ENCODE results near the gene CHMP4A. TPM values are rescaled to one million over a fixed set of nuclear protein-coding genes. Genes with fewer than 3 reads are reported as not detected.
A peak's percentile ranks its signal among the peaks of the same experiment; 100 is the strongest.

Gene CHMP4A
- total and polyA plus RNA-seq, 2 of the 13 experiments (the other 11 are each of a cell fraction or from before 2014, with no cell fraction given) = 83.6 to 113 TPM

GRCh38 chr14:24212924-24213865 lies at the start of gene CHMP4A (continued):
- TF ChIP-seq ZBTB7A (CRISPR knock-in tag; IDR thresholded peaks at IDR 0.05) (peak; percentile 95), GABPA (IDR thresholded peaks at IDR 0.05; ENCODE audit: low read depth, low read length) (no peak), GABPA (CRISPR knock-in tag; IDR thresholded peaks at IDR 0.05; ENCODE audit: low read depth) (no peak), ZNF329 (CRISPR knock-in tag; IDR thresholded peaks at IDR 0.05; ENCODE audit: low read depth) (no peak; the same call in none of the 2 replicates), ZNF816 (CRISPR knock-in tag; IDR thresholded peaks at IDR 0.05; ENCODE audit: borderline replicate concordance) (no peak), ZNF224 (CRISPR knock-in tag; IDR thresholded peaks at IDR 0.05) (peak; percentile 93), ADNP (CRISPR knock-in tag; IDR thresholded peaks at IDR 0.05) (no peak), SRF (IDR thresholded peaks at IDR 0.05; ENCODE audit: low read depth, low read length) (peak; percentile 81), GMEB1 (CRISPR knock-in tag; IDR thresholded peaks at IDR 0.05; ENCODE audit: borderline replicate concordance) (peak; percentile 92), SOX5 (CRISPR knock-in tag; IDR thresholded peaks at IDR 0.05; ENCODE audit: borderline replicate concordance) (peak; percentile 69; the same call in 1 of the 2 replicates), ZFP62 (CRISPR knock-in tag; IDR thresholded peaks at IDR 0.05) (peak; percentile 87; the same call in 1 of the 2 replicates), RBM22 (optimal IDR thresholded peaks at IDR 0.05; ENCODE audit: low read length) (peak; percentile 90), THYN1 (CRISPR knock-in tag; IDR thresholded peaks at IDR 0.05; ENCODE audit: borderline replicate concordance, low read depth) (no peak), MXI1 (IDR thresholded peaks at IDR 0.05; ENCODE audit: borderline replicate concordance, low read depth, low read length) (peak; percentile 95; the same call in 2 of the 3 replicates), KLF13 (CRISPR knock-in tag; IDR thresholded peaks at IDR 0.05) (peak; percentile 97), ZNF615 (CRISPR knock-in tag; IDR thresholded peaks at IDR 0.05; ENCODE audit: borderline replicate concordance) (peak; percentile 71), HCFC1 (IDR thresholded peaks at IDR 0.05; ENCODE audit: low read depth, low read length) (peak; percentile 82), ZNF460 (CRISPR knock-in tag; IDR thresholded peaks at IDR 0.05; ENCODE audit: borderline replicate concordance) (no peak), PRMT3 (CRISPR knock-in tag; IDR thresholded peaks at IDR 0.05; ENCODE audit: borderline replicate concordance, low read depth) (no peak), NONO (IDR thresholded peaks at IDR 0.05) (no peak), NONO (CRISPR knock-in tag; conservative IDR thresholded peaks at IDR 0.05) (peak; percentile 100), MTA3 (CRISPR knock-in tag; IDR thresholded peaks at IDR 0.05) (no peak), YEATS4 (CRISPR knock-in tag; IDR thresholded peaks at IDR 0.05; ENCODE audit: borderline replicate concordance) (peak; percentile 99), MAFK (conservative IDR thresholded peaks at IDR 0.05 in 1 of 2, IDR thresholded peaks at IDR 0.05 in 1 of 2; ENCODE audit: low read length in 2 of 2) (no peak; a peak in 1 of 4 replicates)
- TF ChIP-seq, protein P1, sequence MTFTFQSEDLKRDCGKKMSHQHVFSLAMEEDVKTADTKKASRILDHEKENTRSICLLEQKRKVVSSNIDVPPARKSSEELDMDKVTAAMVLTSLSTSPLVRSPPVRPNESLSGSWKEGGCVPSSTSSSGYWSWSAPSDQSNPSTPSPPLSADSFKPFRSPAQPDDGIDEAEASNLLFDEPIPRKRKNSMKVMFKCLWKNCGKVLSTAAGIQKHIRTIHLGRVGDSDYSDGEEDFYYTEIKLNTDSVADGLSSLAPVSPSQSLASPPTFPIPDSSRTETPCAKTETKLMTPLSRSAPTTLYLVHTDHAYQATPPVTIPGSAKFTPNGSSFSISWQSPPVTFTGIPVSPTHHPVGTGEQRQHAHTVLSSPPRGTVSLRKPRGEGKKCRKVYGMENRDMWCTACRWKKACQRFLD (CRISPR knock-in tag; IDR thresholded peaks at IDR 0.05; ENCODE audit: borderline replicate concordance) = peak; percentile 97

All from HepG2 (cell line).